NCI-H226 (cell line): ENCODE measurements around the gene PRSS36.
"Not testable (repeated sequence)": the region's sequence is repeated elsewhere in the genome, so short reads cannot be mapped to it uniquely, and the experiment has no call there.

ENCODE experiments used
- DNase-seq: peaks from one replicate; pipeline ENCODE4 v3.0.0-alpha.2; 2015

PRSS36 gene

GRCh38 chr16:31118223-31119155 lies 31.4 kb downstream of the PRSS36 start:
- DNase-seq, result peak; percentile 79

- peak; percentile 96 for DNase-seq
These were observed 32.3 kb downstream of the PRSS36 start, which contains the start of gene KAT8 for GRCh38 chr16:31117384-31118222. Gene KAT8, plus strand, starts transcription at chr16:31117664. Its CDS starts 18 bp downstream, at chr16:31117682.

- no peak for DNase-seq
These were observed 35.4 kb downstream of the PRSS36 start for GRCh38 chr16:31114468-31114867.

GRCh38 chr16:31113121-31114120 lies 36.4 kb downstream of the PRSS36 start:
- DNase-seq, result no peak

- no peak for DNase-seq
These were observed 37.2 kb downstream of the PRSS36 start for GRCh38 chr16:31112711-31113110.

- no peak for DNase-seq
These were observed 37.9 kb downstream of the PRSS36 start for GRCh38 chr16:31111881-31112466.

- no peak for DNase-seq
These were observed 39.5 kb downstream of the PRSS36 start for GRCh38 chr16:31110106-31111034.

GRCh38 chr16:31109622-31110021 lies 40.2 kb downstream of the PRSS36 start:
- no peak for DNase-seq

GRCh38 chr16:31108794-31109558 lies 40.9 kb downstream of the PRSS36 start:
- DNase-seq, result no peak

- DNase-seq, result peak; percentile 77
These were observed 41.7 kb downstream of the PRSS36 start, which contains the start of gene BCKDK for GRCh38 chr16:31108035-31108793. Gene BCKDK, plus strand, starts transcription at chr16:31108386. Its CDS starts 838 bp downstream, at chr16:31109224.

- no peak for DNase-seq
These were observed 42.4 kb downstream of the PRSS36 start for GRCh38 chr16:31107465-31107867.

- DNase-seq, result no peak
These were observed 43.1 kb downstream of the PRSS36 start for GRCh38 chr16:31106509-31107464.

- no peak for DNase-seq
These were observed 44.1 kb downstream of the PRSS36 start for GRCh38 chr16:31105677-31106213.

- DNase-seq, result not testable (repeated sequence)
These were observed 48.8 kb downstream of the PRSS36 start for GRCh38 chr16:31100876-31101641.

GRCh38 chr16:31099860-31100638 lies 49.8 kb downstream of the PRSS36 start:
- DNase-seq, result peak; percentile 16
